Stomach (tissue), 9 donors: ENCODE results near the gene GTF2IRD1. TPM values are rescaled to one million over a fixed set of nuclear protein-coding genes. Genes with fewer than 3 reads are reported as not detected.

Experiments used
- DNase-seq, 2 donors: peaks; one replicate each; pipeline versions ENCODE4 v3.0.0 to v3.0.0-alpha.2; 2013 to 2019
- H3K27ac ChIP-seq, 5 donors: fragments of 200-600 bp in 4 of 5; sonication (generic) in 4 of 5; one replicate each; pipeline ENCODE4 v1.5.1; 2013 to 2019; ENCODE audit warnings: mild to moderate bottlenecking in 1 of 5, moderate library complexity in 1 of 5
- H3K27me3 ChIP-seq, 3 donors: fragments of 200-600 bp; sonication (generic); one replicate each; pipeline ENCODE4 v1.5.1; 2017 to 2019; ENCODE audit warnings: mixed run types in 1 of 3
- H3K36me3 ChIP-seq, 4 donors: fragments of 200-600 bp; sonication (generic); 1 replicate in 3 of 4; 2 replicates in 1 of 4; pipeline ENCODE4 v1.5.1; 2016 to 2019
- H3K4me1 ChIP-seq, 4 donors: fragments of 200-600 bp; sonication (generic); one replicate each; pipeline ENCODE4 v1.5.1; 2016 to 2019
- H3K4me3 ChIP-seq, 4 donors: fragments of 200-600 bp; sonication (generic) in 3 of 4; one replicate each; pipeline ENCODE4 v1.5.1; 2016 to 2019; ENCODE audit warnings: mild to moderate bottlenecking in 1 of 4
- H3K9me3 ChIP-seq, 4 donors: fragments of 200-600 bp; sonication (generic); one replicate each; pipeline ENCODE4 v1.5.1; 2016 to 2019
- CTCF ChIP-seq, 7 experiments: fragments of 450-650 bp in 4 of 7; fragments of 200-600 bp in 3 of 7; sonication (generic) in 3 of 7; IDR thresholded peaks; one replicate each; pipeline ENCODE4 v1.5.1; 2016 to 2019; ENCODE audit warnings: antibody characterized with exemption in 7 of 7, control low read depth in 2 of 7, mild to moderate bottlenecking in 1 of 7
- EP300 ChIP-seq: sonication (generic); formaldehyde crosslinking; IDR thresholded peaks from one replicate; pipeline ENCODE4 v1.6.1; 2017; ENCODE audit warnings: antibody characterized with exemption
- POLR2A ChIP-seq, 4 donors: fragments of 450-650 bp; IDR thresholded peaks; one replicate each; pipeline ENCODE4 v1.6.1; 2016; ENCODE audit warnings: antibody characterized with exemption in 4 of 4, control low read depth in 2 of 4, mild to moderate bottlenecking in 1 of 4, moderate library complexity in 1 of 4
- POLR2AphosphoS5 ChIP-seq, 3 donors: sonication (generic); formaldehyde crosslinking; IDR thresholded peaks; one replicate each; pipeline ENCODE4 v1.6.1; 2016; ENCODE audit warnings: antibody characterized with exemption in 3 of 3
- WGBS, 5 donors: extraction: QIAGEN DNeasy Blood & Tissue Kit in 3 of 5; methylation state at CpG; one replicate each; pipeline versions ENCODE4 v1.1.5 to v1.1.7; 2013 to 2018; 5-methylcytosine and 5-hydroxymethylcytosine counted together
- intact Hi-C: fragments of 100-400 bp; cut with DNase I; formaldehyde crosslinking; loops from one replicate; pipeline ENCODE4 v1.15.1; 2023; ENCODE audit warnings: low total_unique reads
- polyA plus RNA-seq, 3 donors: library from polyadenylated mRNA; stranded (reverse); fragments of 200-250 nt; gene quantifications; one replicate each; pipeline ENCODE4 v1.2.3, GENCODE V29; 2013
- total RNA-seq, 5 donors: library from RNA; depleted of rRNA; stranded (reverse); fragments of >200 nt; gene quantifications; one replicate each; pipeline versions ENCODE4 v1.1.0 to v1.2.3, GENCODE V29; 2014 to 2016
- donor health status: healthy with polysubstance abuse.
- donor health status: Bipolar disorder and iron deficiency.
- donor health status: healthy.

The GTF2IRD1 gene
- total and polyA plus RNA-seq, 8 donors = 8.0 to 41.1 (median 15.3) TPM

DNA sequence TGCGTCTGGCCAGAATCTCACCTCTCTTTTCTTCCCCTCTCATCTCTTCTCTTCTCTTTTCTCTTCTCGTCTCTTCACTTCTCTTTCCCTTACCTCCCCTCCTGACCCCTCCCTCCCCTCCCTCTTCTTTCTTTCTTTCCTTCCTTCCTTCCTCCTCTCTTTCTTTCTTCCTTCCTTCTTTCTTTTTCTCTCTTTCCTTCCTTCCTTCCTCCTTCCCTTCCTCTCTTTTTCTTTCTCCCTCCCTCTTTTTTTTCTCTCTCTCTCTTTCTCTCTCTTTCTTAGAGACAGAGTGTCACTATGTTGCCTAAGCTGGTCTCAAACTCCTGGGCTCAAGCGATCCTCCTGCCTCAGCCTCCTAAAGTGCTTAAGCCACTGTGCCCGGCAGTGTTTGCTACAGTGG, 4.6 kb upstream of the GTF2IRD1 start:
- no peak overlapping the region for H3K27ac ChIP-seq
- no peak overlapping the region for H3K4me3 ChIP-seq
- 91 to 99% (median 94%) methylated on average over 4 of the region's 4 CpGs for WGBS, 5 donors
- H3K27me3 ChIP-seq = peaks cover 0 to 9% (median 0%) of the 10 kb centered on the region in 3 donors
- H3K36me3 ChIP-seq = no peaks in the 10 kb centered on the region
- DNase-seq = no peak
- TF ChIP-seq POLR2A (IDR thresholded peaks at IDR 0.05) = no peak
- intact Hi-C loops = loop anchor here (10.0 kb wide), 1 partner anchor 86 kb away; no protein-coding TSS in a partner anchor
- H3K4me1 ChIP-seq = peaks cover 6 to 19% (median 15%) of the 10 kb centered on the region in 4 donors
- no peaks in the 10 kb centered on the region for H3K9me3 ChIP-seq

DNA sequence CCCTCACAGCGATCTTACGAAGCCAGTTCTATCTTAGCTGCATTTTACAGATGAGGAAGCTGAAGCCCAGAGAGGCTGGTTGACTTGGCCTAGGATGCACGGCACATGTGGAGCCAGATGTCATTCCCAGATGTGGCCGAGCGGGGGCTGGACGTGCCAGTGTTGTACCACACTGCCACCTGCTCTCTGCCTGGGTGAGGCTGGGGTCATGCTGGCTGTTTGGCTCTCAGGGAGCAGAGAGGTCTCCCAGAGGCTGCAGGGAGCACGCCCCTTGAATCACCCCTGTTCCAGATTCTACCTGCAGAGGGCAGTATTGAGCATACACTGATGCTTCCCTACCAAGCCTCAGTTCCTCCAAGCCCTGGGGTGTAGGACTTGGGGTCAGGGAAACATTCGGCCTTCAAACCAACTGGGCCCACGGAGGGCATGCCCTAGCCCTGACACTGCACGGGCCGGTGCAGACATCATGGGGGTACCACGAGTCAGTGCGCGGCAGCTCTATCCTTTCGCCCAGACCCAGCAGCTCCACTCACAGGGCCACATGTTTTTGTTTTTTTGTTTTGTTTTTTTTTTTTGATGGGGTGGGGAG, 3.8 kb upstream of the GTF2IRD1 start:
- Histone ChIP-seq H3K27ac (no peak overlapping the region), H3K4me1 (peaks cover 6 to 27% (median 23%) of the 10 kb centered on the region in 4 donors), H3K4me3 (no peak overlapping the region), H3K9me3 (no peaks in the 10 kb centered on the region), H3K36me3 (no peaks in the 10 kb centered on the region), H3K27me3 (peaks cover 0 to 17% (median 0%) of the 10 kb centered on the region in 3 donors)
- intact Hi-C loops = loop anchor here (10.0 kb wide), 1 partner anchor 85 kb away; no protein-coding TSS in a partner anchor
- 57 to 68% (median 66%) methylated on average over 15 of the region's 15 CpGs for WGBS, 5 donors
- peak in 5 of 7 experiments; percentile 61 to 85 (median 77) for TF ChIP-seq CTCF (IDR thresholded peaks at IDR 0.05)
- TF ChIP-seq EP300 = no peak
- peak; percentile 68 to 78 for DNase-seq

DNA sequence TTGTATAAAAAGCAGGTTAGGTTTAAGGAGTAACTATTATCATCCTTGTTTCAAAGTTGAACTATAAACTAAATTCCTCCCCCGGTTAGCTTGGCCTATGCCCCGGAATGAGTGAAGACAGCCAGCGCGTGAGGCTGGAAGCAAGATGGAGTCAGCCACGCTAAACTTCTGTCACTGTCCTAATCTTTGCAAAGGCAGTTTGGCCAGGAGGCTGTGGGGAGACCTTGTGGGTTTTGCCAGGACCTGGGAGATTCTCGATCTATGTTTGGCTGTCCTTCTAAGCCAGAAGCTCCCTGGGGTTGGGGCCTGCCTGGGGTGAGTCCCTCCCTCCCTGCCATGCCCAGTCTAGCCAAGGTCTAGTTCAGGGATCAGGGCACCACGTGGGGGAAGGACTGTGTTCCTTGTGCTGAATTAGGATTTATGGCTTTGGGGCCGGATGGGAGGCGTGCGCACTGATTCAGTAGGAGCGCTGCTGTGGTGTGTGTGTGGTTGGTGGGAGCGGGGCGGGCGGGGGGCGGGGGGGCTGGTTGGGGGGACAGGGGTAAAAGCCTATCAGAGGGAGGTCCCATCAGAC, 871 bp upstream of the GTF2IRD1 start:
- H3K9me3 ChIP-seq = no peaks in the 10 kb centered on the region
- peaks cover 10 to 53% (median 40%) of the 10 kb centered on the region in 4 donors for H3K4me1 ChIP-seq
- H3K36me3 ChIP-seq = no peaks in the 10 kb centered on the region
- intact Hi-C loops = no loop called here
- H3K4me3 ChIP-seq = peak overlapping the region; percentile 74 to 84 (median 80)
- peaks cover 0 to 19% (median 0%) of the 10 kb centered on the region in 3 donors for H3K27me3 ChIP-seq
- 27 to 54% (median 49%) methylated on average over 9 to 15 of the region's 15 CpGs for WGBS, 5 donors
- DNase-seq = peak in 1 of 2 donors; percentile 67
- TF ChIP-seq EP300 (no peak), POLR2AphosphoS5 (IDR thresholded peaks at IDR 0.05) (peak in 1 of 3 donors; percentile 47)
- H3K27ac ChIP-seq = peak overlapping the region; percentile 2 to 98 (median 92)

DNA sequence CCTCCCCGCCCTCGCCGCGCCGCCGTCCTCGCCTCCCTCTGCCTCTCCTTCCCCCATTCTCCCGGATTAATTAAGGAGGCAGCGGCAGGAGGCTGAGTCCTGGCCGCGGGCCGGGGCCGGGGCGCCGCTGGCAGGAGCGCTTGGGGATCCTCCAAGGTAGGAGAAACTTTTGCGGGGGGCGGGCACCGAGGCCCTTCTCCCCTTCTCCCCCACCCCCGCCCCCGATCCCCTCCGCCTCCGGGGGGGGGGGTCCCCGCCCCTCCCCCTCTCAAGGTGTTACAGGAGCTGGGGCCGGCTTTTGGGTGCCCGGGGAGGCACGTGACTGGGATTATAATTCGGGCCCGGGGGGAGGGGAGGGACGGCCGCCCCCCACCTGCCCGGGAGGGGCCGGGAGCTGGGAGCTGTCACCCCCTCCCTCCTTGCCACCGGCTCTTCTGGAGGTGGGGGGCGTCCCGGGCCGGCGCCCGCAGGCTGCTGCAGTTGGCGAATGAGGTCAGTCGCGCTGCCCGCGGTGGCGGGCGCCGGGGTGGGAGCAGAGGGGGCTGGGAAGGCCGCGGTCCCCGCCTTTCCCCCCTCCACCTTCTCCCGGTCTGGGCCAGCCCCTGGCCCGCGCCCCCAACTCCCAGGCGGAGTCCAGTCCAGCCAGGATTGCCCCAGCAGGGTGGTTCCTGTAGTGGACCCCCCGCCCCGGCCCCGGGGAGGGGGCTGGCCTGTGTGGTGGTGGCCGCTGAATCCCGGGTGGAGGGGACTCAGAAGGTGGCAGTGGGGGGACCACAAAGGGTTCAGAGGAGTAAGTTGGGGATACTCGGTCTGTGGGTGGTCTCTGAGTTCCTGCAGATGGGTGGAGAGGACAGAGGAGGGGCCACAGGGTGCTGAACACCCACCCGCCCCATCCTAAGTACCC, 567 bp downstream of the GTF2IRD1 start:
- peak in 1 of 2 donors; percentile 80 for DNase-seq
- 3 to 22% (median 4%) methylated on average over 8 to 57 of the region's 61 CpGs for WGBS, 5 donors
- Histone ChIP-seq H3K9me3 (no peaks in the 10 kb centered on the region), H3K27ac (peak overlapping the region; percentile 79 to 98 (median 92)), H3K4me1 (peaks cover 10 to 67% (median 43%) of the 10 kb centered on the region in 4 donors), H3K36me3 (no peaks in the 10 kb centered on the region), H3K4me3 (peak overlapping the region; percentile 74 to 84 (median 80)), H3K27me3 (peaks cover 0 to 19% (median 0%) of the 10 kb centered on the region in 3 donors)
- intact Hi-C loops = no loop called here
- TF ChIP-seq POLR2AphosphoS5 (IDR thresholded peaks at IDR 0.05) (no peak), CTCF (IDR thresholded peaks at IDR 0.05) (no peak), POLR2A (IDR thresholded peaks at IDR 0.05) (no peak), EP300 (no peak)

- TF ChIP-seq CTCF (IDR thresholded peaks at IDR 0.05) (no peak), POLR2A (IDR thresholded peaks at IDR 0.05) (no peak), POLR2AphosphoS5 (IDR thresholded peaks at IDR 0.05) (no peak), EP300 (no peak)
- DNase-seq = peak in 1 of 2 donors; percentile 51
- H3K4me1 ChIP-seq = peaks cover 10 to 73% (median 46%) of the 10 kb centered on the region in 4 donors
- H3K4me3 ChIP-seq = peak overlapping the region; percentile 74 to 84 (median 80)
- peak overlapping the region; percentile 79 to 98 (median 92) for H3K27ac ChIP-seq
- WGBS, 5 donors = 18 to 78% (median 34%) methylated on average over 6 to 11 of the region's 11 CpGs
- H3K27me3 ChIP-seq = peaks cover 0 to 19% (median 0%) of the 10 kb centered on the region in 3 donors
- H3K36me3 ChIP-seq = no peaks in the 10 kb centered on the region
- intact Hi-C loops = no loop called here
- no peaks in the 10 kb centered on the region for H3K9me3 ChIP-seq
Measured at GRCh38 chr7:74454925-74455288, 1.2 kb downstream of the GTF2IRD1 start.
